Lower lobe of right lung (tissue), 2 donors: Measurements from ENCODE around the gene LRCH1. TPM values are rescaled to one million over a fixed set of nuclear protein-coding genes. Genes with fewer than 3 reads are reported as not detected.

Experiments used
- ATAC-seq, 2 donors: fragments of 200-7000 bp; cut with Tn5 transposase; one replicate each; pipeline ENCODE4 v1.9.1; 2020 to 2022; ENCODE audit warnings: mild to moderate bottlenecking in 2 of 2, moderate library complexity in 2 of 2
- DNase-seq: peaks from one replicate; pipeline ENCODE4 v3.0.0-alpha.2; 2020
- H3K27ac ChIP-seq: fragments of 200-600 bp; one replicate; pipeline ENCODE4 v1.8.0; 2022
- H3K27me3 ChIP-seq: fragments of 200-600 bp; one replicate; pipeline ENCODE4 v1.8.0; 2022; ENCODE audit warnings: low read depth
- H3K36me3 ChIP-seq: fragments of 200-600 bp; one replicate; pipeline ENCODE4 v1.8.0; 2022; ENCODE audit warnings: mild to moderate bottlenecking
- H3K4me1 ChIP-seq: fragments of 200-600 bp; one replicate; pipeline ENCODE4 v1.8.0; 2022
- H3K4me3 ChIP-seq: fragments of 200-600 bp; one replicate; pipeline ENCODE4 v1.8.0; 2022; ENCODE audit warnings: mild to moderate bottlenecking
- H3K9me3 ChIP-seq: fragments of 200-600 bp; one replicate; pipeline ENCODE4 v1.8.0; 2022
- CTCF ChIP-seq: fragments of 200-600 bp; IDR thresholded peaks from one replicate; pipeline ENCODE4 v1.8.0; 2022; ENCODE audit warnings: antibody characterized with exemption, mild to moderate bottlenecking
- intact Hi-C: fragments of 100-400 bp; cut with DNase I; formaldehyde crosslinking; loops from one replicate; pipeline ENCODE4 v1.11.0; 2022
- total RNA-seq: library from RNA; stranded (reverse); fragmentation: NEBNext Ultra II Directional; extraction: Animal tissue kit (Norgen Biotek cat#: 25700); gene quantifications from one replicate; pipeline ENCODE4 v1.2.1, GENCODE V29; 2021
- donor health status: DM: no; HTN: yes; CAD: no; lungs with severe emphysema.

Gene LRCH1
- total RNA-seq, 1 donor from 2014 or later, result 25.9 TPM

- no peaks in the 10 kb centered on the region for H3K36me3 ChIP-seq
- intact Hi-C loops, result no loop called here
- no peak for TF ChIP-seq CTCF
- H3K27ac ChIP-seq, result no peak overlapping the region
- no peaks in the 10 kb centered on the region for H3K27me3 ChIP-seq
- ATAC-seq (no peak), DNase-seq (no peak)
- no peaks in the 10 kb centered on the region for H3K9me3 ChIP-seq
- H3K4me1 ChIP-seq, result peaks cover 28% of the 10 kb centered on the region
- H3K4me3 ChIP-seq, result no peak overlapping the region
These were observed 133.2 kb downstream of the LRCH1 start for GRCh38 chr13:46686171-46686570.

- Histone ChIP-seq H3K9me3 (no peaks in the 10 kb centered on the region), H3K36me3 (peaks cover 5% of the 10 kb centered on the region), H3K27me3 (no peaks in the 10 kb centered on the region), H3K4me1 (peaks cover 28% of the 10 kb centered on the region), H3K4me3 (no peak overlapping the region), H3K27ac (no peak overlapping the region)
- no peak for TF ChIP-seq CTCF
- intact Hi-C loops, result no loop called here
- DNase-seq (no peak), ATAC-seq (peak in 1 of 2 donors; percentile 66)
These were observed 134.8 kb downstream of the LRCH1 start for GRCh38 chr13:46687810-46688209.

GRCh38 chr13:46688306-46688705, 135.3 kb downstream of the LRCH1 start:
- H3K9me3 ChIP-seq, result no peaks in the 10 kb centered on the region
- ATAC-seq (no peak), DNase-seq (no peak)
- no peaks in the 10 kb centered on the region for H3K27me3 ChIP-seq
- TF ChIP-seq CTCF, result no peak
- H3K4me1 ChIP-seq, result peaks cover 28% of the 10 kb centered on the region
- intact Hi-C loops, result no loop called here
- H3K36me3 ChIP-seq, result peaks cover 9% of the 10 kb centered on the region
- H3K27ac ChIP-seq, result no peak overlapping the region
- H3K4me3 ChIP-seq, result no peak overlapping the region

- no peak for TF ChIP-seq CTCF
- H3K9me3 ChIP-seq, result no peaks in the 10 kb centered on the region
- ATAC-seq, result peak in 1 of 2 donors; percentile 9
- intact Hi-C loops, result no loop called here
- H3K27ac ChIP-seq, result no peak overlapping the region
- peaks cover 21% of the 10 kb centered on the region for H3K4me1 ChIP-seq
- peaks cover 78% of the 10 kb centered on the region for H3K36me3 ChIP-seq
- DNase-seq, result no peak
- no peak overlapping the region for H3K4me3 ChIP-seq
- no peaks in the 10 kb centered on the region for H3K27me3 ChIP-seq
These were observed 145.0 kb downstream of the LRCH1 start for GRCh38 chr13:46698014-46698413.

- DNase-seq (no peak), ATAC-seq (no peak)
- H3K4me1 ChIP-seq, result peaks cover 21% of the 10 kb centered on the region
- no peaks in the 10 kb centered on the region for H3K27me3 ChIP-seq
- peaks cover 68% of the 10 kb centered on the region for H3K36me3 ChIP-seq
- H3K4me3 ChIP-seq, result no peak overlapping the region
- TF ChIP-seq CTCF, result no peak
- intact Hi-C loops, result no loop called here
- H3K27ac ChIP-seq, result no peak overlapping the region
- no peaks in the 10 kb centered on the region for H3K9me3 ChIP-seq
These were observed 146.0 kb downstream of the LRCH1 start for GRCh38 chr13:46698910-46699460.
